SJSA1 (cell line): ENCODE results near the gene ATP10A. TPM values are rescaled to one million over a fixed set of nuclear protein-coding genes. Genes with fewer than 3 reads are reported as not detected.
"Not testable (repeated sequence)": the region's sequence is repeated elsewhere in the genome, so short reads cannot be mapped to it uniquely, and the experiment has no call there.

ENCODE experiments used
- DNase-seq, 2 experiments: peaks; one replicate each; pipeline ENCODE4 v3.0.0-alpha.2; 2015 to 2020; ENCODE audit warnings: low spot score in 2 of 2, low read depth in 1 of 2
- H3K27ac ChIP-seq: fragments of 250-450 bp; sonication (Bioruptor Pico); 2 replicates; pipeline ENCODE4 v1.5.1; 2020; ENCODE audit warnings: mild to moderate bottlenecking, moderate library complexity
- H3K27me3 ChIP-seq: fragments of 250-450 bp; sonication (Bioruptor Pico); replicated peaks from 2 replicates; pipeline ENCODE4 v1.5.1; 2020; ENCODE audit warnings: mild to moderate bottlenecking, moderate library complexity
- H3K36me3 ChIP-seq: fragments of 250-450 bp; sonication (Bioruptor Pico); 2 replicates; pipeline ENCODE4 v1.5.1; 2020; ENCODE audit warnings: mild to moderate bottlenecking
- H3K4me1 ChIP-seq: fragments of 250-450 bp; sonication (Bioruptor Pico); replicated peaks from 2 replicates; pipeline ENCODE4 v1.6.1; 2021; ENCODE audit warnings: mild to moderate bottlenecking
- H3K4me3 ChIP-seq: fragments of 250-450 bp; sonication (Bioruptor Pico); 2 replicates; pipeline ENCODE4 v1.5.1; 2020; ENCODE audit warnings: mild to moderate bottlenecking
- H3K9me3 ChIP-seq: fragments of 250-450 bp; sonication (Bioruptor Pico); replicated peaks from 2 replicates; pipeline ENCODE4 v1.5.1; 2020; ENCODE audit warnings: mild to moderate bottlenecking
- total RNA-seq: library from RNA; depleted of rRNA; stranded (reverse); fragments of >200 nt; shearing (Covaris generic); gene quantifications from 2 replicates; pipeline ENCODE4 v1.2.3, GENCODE V29; 2014

Gene ATP10A
- total RNA-seq, 1 experiment from 2014 or later = 31.3 TPM

DNA sequence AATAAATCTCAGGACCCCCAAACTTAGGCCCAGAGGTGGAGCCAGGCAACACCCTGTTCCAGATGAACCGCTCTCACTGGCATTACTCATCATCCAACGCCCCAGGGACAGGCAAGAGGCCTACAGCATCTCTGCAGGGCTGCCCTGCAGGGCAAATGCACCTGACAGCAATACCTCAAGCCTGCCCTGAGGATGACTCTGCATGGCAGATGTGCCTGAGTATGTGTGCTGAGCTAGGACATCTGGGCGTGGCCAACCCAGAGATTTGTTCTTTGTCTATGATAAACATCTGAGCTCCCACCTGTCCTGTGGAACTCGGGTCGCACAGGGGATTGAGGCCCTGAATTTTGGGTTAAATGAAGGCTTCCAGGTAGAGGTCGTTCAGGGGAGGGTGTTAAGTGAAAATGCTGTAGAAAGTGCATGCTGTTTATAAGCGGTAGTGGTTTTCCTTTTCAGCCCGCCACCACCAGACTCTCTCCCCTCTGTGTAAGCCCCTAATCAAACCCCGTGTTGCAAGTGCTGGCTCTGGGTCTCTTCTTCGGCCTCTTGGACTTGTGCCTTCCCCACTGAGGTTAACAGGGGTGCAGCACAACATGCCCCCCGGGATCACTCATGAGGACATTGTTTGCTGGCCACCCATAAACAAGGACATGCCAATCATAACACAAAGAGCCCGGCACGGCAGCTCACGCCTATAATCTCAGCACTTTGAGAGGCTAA, 92.3 kb downstream of the ATP10A start:
- H3K27me3 ChIP-seq = no peaks in the 10 kb centered on the region
- H3K4me3 ChIP-seq = no peak overlapping the region
- H3K4me1 ChIP-seq = peaks cover 34% of the 10 kb centered on the region
- peaks cover 19% of the 10 kb centered on the region for H3K36me3 ChIP-seq
- DNase-seq = peak; percentile 48 to 49
- peak overlapping the region; percentile 22 for H3K27ac ChIP-seq
- no peaks in the 10 kb centered on the region for H3K9me3 ChIP-seq

DNA sequence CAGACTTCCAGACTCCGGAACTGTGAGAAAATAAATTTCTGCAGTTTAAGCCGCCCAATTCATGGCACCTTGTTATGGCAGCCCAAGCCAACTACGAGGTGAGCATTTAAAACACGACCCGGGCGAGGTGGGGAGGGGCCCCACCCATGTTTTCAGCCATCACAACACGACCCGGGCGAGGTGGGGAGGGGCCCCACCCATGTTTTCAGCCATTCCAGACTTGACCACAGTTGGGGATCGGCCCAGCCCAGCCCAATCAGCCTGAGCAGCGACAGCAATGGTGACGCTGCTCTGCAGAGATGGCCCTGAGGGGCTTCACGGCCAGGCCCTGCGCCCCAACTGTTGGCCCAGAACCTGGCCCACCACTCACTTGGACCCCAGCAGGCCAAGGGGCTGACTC, 93.1 kb downstream of the ATP10A start:
- DNase-seq = peak in 1 of 2 experiments; percentile 31
- Histone ChIP-seq H3K4me3 (no peak overlapping the region), H3K36me3 (peaks cover 25% of the 10 kb centered on the region), H3K9me3 (no peaks in the 10 kb centered on the region), H3K27me3 (no peaks in the 10 kb centered on the region), H3K4me1 (peaks cover 27% of the 10 kb centered on the region), H3K27ac (no peak overlapping the region)

DNA sequence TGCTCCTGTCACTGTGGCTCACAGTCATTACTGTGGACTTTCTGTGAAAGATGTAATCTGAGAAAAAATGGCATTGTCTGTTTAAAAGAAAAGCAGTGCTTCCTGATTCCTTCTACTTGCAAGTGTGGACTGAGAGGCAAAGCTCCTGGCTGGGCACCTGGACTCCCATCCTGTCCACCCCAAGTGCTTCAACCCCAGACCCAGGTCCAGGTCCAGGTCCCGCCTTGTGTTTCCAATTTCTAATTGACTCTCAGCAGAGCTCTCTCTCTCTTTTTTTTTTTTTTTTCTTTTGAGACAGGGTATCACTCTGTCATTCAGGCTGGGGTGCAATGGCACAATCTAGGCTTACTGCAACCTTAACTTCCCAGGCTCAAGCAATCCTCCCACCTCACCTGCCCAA, 94.9 kb downstream of the ATP10A start:
- no peaks in the 10 kb centered on the region for H3K9me3 ChIP-seq
- no peak overlapping the region for H3K4me3 ChIP-seq
- H3K4me1 ChIP-seq = peaks cover 17% of the 10 kb centered on the region
- no peak for DNase-seq
- no peak overlapping the region for H3K27ac ChIP-seq
- peaks cover 25% of the 10 kb centered on the region for H3K36me3 ChIP-seq
- no peaks in the 10 kb centered on the region for H3K27me3 ChIP-seq

DNA sequence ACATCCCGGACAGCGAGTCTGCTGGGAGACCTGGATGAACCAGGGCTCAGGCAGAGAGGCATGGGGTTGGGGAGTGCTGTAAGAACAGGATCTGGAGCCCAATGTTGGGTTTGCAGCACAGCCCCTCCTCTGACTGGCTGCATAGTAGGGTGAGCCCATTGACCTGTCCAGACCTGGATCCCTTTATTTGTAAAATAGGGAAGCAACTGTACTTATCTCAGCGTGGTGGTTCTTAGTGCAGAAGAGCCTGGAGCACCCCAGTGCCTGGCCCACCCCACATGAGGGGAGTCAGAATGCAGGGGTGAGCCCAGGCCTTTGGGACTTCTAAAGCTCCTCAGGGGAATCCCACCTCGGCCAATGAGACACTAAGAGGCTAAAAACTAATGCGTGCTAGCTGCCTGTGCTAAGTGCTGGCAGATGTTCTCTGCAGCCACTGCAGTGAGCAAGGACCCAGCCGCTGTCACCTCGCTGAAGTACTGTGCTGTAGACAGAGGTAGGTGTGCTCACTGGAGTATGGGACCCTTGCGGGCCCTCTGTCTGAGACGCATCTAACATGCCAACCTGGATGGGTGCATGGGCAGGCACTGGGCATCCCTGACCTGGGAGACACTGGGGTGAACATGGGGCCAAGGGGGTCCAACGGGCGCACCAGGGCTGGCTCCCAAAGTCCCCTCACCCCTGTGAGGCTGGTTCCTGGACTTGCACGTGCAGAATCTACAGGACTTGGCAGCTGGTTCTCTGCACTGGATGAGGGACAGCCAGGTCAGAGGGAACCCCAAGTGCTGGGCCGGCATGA, 95.6 kb downstream of the ATP10A start:
- Histone ChIP-seq H3K36me3 (peaks cover 19% of the 10 kb centered on the region), H3K4me1 (peaks cover 17% of the 10 kb centered on the region), H3K27ac (no peak overlapping the region), H3K4me3 (no peak overlapping the region), H3K9me3 (no peaks in the 10 kb centered on the region), H3K27me3 (no peaks in the 10 kb centered on the region)
- peak in 1 of 2 experiments; percentile 34 for DNase-seq

DNA sequence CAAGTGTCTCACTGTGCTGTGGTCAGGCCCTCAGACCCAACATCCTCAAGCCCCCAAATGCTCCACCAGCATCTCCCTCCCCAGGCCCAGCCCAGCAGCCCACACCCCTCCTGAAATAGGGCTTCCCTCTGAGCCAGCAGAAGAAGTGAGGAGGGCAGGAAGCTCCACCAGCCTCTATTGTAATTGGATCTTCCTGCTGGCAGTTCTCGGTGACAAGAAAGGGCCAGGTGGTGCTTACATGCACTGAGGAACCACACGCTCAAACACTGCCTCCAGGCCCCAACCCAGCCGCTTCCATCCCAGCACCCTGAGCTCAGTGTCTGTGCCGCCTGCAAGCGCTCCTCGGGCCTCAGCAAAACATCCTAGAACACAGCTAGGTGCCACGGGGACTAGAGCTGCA, 96.7 kb downstream of the ATP10A start:
- peaks cover 19% of the 10 kb centered on the region for H3K36me3 ChIP-seq
- no peaks in the 10 kb centered on the region for H3K27me3 ChIP-seq
- H3K4me3 ChIP-seq = no peak overlapping the region
- H3K4me1 ChIP-seq = peaks cover 18% of the 10 kb centered on the region
- peak in 1 of 2 experiments; percentile 21 for DNase-seq
- no peaks in the 10 kb centered on the region for H3K9me3 ChIP-seq
- H3K27ac ChIP-seq = no peak overlapping the region

DNA sequence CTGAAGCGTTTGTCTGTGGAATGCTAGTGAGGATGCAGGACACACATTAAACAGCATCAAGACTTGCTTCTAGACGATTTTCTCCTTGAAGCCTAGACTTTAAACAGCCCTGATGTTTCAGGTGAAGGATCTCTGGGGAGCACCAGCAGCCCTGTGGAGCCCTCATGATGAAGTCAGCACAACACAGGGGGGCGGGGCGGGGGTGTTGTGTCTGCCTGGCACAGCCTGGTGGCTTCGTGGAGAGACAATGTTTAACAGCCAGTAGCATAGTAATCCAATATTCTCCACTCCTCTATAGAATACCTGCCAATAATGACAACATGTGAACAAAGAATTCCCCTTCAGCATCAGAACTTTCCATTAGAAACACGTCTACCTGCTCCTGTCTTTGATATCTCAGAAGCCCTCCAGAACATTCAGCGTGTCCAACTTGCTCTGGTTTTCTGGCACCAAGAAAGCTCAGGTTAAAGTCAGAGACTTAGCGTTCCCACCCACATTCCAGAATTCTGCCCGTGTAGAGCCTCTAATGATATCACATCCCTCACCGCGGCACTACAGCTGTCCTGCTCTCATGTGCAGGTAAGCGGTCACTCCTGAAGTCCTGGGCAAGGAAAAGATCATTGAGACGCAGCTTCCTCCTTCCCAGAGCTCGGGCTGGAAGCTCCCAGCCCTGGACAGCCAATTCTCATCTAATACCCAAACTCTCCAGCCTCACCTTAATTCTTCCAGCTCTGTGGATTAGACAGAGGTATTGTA, 98.0 kb downstream of the ATP10A start:
- H3K36me3 ChIP-seq = peaks cover 13% of the 10 kb centered on the region
- H3K9me3 ChIP-seq = no peaks in the 10 kb centered on the region
- no peaks in the 10 kb centered on the region for H3K27me3 ChIP-seq
- peaks cover 8% of the 10 kb centered on the region; the same call in 1 of the 2 replicates for H3K4me1 ChIP-seq
- DNase-seq = peak in 1 of 2 experiments; percentile 35
- H3K27ac ChIP-seq = no peak overlapping the region
- no peak overlapping the region for H3K4me3 ChIP-seq

DNA sequence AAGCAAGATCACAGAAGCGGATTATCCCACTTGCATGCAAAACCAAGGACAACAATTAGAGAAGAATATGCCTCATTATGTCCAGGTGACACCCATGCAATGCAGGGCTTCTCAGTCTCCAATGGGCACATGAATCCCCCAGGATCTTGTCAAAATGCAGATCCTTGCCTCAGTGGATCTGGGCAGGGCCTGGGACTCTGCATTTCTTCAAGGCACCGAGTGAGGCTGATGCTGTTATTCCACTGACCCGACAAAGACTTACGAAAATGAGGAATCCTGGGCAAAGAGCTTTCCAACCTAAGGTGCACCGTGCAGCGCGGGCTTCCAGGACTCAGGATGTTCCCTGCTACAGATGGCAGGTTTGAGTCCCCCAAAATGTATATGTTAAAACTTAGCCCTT, 99.2 kb downstream of the ATP10A start:
- no peaks in the 10 kb centered on the region for H3K27me3 ChIP-seq
- peaks cover 8% of the 10 kb centered on the region; the same call in 1 of the 2 replicates for H3K4me1 ChIP-seq
- peaks cover 13% of the 10 kb centered on the region for H3K36me3 ChIP-seq
- no peak overlapping the region for H3K27ac ChIP-seq
- no peak overlapping the region for H3K4me3 ChIP-seq
- H3K9me3 ChIP-seq = no peaks in the 10 kb centered on the region
- DNase-seq = peak in 1 of 2 experiments; percentile 16

DNA sequence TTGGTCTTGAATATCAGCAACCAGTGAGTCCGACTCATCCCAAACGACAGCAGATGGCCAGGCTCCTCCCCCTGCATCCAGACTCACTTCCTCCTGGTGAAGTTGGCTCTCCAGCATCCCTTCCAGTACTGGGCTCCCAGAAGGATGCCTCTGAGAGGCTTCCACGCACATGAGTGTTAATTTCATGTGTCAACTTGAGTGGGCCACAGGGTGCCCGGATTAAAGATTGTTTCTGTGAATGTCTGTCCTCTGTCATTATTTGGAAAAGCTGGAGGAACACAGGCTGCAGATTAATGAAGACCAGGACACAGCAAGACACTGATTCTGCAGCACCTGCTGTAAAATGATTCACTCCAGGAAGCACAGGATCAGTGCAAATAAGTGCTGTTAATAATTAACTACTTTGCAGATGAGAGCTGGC, 99.8 kb downstream of the ATP10A start:
- H3K4me1 ChIP-seq = peaks cover 8% of the 10 kb centered on the region; the same call in 1 of the 2 replicates
- no peak overlapping the region for H3K4me3 ChIP-seq
- H3K27me3 ChIP-seq = no peaks in the 10 kb centered on the region
- peaks cover 13% of the 10 kb centered on the region for H3K36me3 ChIP-seq
- no peak overlapping the region for H3K27ac ChIP-seq
- DNase-seq = peak in 1 of 2 experiments; percentile 32
- H3K9me3 ChIP-seq = no peaks in the 10 kb centered on the region

DNA sequence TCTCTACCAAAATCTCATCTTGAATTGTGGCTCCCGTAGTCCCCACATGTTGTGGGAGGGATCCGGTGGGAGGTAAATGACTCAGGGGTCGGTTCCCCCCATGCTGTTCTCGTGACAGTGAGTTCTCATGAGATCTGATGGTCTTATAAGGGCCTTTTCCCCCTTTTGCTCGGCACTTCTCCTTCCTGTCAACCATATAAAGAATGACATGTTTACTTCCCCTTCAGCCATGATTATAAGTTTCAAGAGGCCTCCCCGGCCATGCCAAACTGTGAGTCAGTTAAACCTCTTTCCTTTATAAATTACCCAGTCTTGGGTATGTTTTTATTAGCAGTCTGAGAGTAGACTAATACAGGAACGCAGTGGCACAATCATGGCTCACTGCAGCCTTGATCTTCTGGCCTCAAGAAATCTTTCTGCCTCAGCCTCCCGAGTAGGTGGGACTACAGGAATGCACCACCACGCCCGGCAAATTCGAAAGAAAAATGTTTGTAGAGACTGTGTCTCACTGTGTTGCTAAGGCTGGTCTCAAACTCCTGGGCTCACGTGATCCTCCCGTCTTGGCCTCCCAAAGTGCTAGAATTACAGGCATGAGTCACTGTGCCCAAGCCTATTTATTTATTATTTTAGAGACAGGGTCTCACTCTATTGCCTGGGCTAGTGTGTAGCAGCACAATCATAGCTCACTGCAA, 101.0 kb downstream of the ATP10A start:
- DNase-seq = peak; percentile 24 to 42
- Histone ChIP-seq H3K27me3 (no peaks in the 10 kb centered on the region), H3K4me1 (peaks cover 8% of the 10 kb centered on the region; the same call in 1 of the 2 replicates), H3K27ac (no peak overlapping the region; the same call in 1 of the 2 replicates), H3K36me3 (peaks cover 13% of the 10 kb centered on the region), H3K4me3 (no peak overlapping the region), H3K9me3 (no peaks in the 10 kb centered on the region)

DNA sequence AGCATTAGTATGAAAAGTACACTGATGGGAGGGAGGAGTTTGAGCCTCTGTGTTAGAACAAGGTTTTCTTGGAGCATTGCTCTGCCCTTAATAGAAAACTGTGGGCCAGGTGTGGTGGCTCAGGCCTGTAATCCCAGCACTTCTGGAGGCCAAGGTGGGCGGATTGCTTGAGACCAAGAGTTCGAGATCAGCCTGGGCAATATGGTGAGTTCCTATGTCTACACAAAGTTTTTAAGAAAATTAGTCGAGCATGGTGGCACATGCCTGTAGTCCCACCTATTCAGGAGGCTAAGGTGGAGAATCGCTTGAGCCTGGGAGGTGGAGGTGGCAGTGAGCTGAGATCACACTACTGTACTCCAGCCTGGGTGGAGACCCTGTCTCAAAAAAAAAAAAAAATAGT, 103.7 kb downstream of the ATP10A start:
- no peaks in the 10 kb centered on the region for H3K9me3 ChIP-seq
- no peak overlapping the region for H3K27ac ChIP-seq
- no peaks in the 10 kb centered on the region for H3K27me3 ChIP-seq
- DNase-seq = no peak
- peaks cover 8% of the 10 kb centered on the region; the same call in 1 of the 2 replicates for H3K4me1 ChIP-seq
- H3K4me3 ChIP-seq = no peak overlapping the region
- H3K36me3 ChIP-seq = no peaks in the 10 kb centered on the region; the same call in 1 of the 2 replicates

DNA sequence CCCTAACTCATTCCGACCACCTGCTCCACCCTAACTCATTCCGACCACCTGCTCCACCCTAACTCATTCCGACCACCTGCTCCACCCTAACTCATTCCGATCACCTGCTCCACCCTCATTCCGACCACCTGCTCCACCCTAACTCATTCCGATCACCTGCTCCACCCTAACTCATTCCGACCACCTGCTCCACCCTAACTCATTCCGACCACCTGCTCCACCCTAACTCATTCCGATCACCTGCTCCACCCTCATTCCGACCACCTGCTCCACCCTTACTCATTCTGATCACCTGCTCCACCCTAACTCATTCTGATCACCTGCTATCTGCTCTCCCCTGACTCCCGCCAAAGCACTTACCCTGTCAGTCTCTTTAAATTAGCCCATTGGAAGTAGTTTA, 104.5 kb downstream of the ATP10A start:
- peak in 1 of 2 experiments; percentile 16 for DNase-seq
- H3K4me1 ChIP-seq = not testable (repeated sequence)

DNA sequence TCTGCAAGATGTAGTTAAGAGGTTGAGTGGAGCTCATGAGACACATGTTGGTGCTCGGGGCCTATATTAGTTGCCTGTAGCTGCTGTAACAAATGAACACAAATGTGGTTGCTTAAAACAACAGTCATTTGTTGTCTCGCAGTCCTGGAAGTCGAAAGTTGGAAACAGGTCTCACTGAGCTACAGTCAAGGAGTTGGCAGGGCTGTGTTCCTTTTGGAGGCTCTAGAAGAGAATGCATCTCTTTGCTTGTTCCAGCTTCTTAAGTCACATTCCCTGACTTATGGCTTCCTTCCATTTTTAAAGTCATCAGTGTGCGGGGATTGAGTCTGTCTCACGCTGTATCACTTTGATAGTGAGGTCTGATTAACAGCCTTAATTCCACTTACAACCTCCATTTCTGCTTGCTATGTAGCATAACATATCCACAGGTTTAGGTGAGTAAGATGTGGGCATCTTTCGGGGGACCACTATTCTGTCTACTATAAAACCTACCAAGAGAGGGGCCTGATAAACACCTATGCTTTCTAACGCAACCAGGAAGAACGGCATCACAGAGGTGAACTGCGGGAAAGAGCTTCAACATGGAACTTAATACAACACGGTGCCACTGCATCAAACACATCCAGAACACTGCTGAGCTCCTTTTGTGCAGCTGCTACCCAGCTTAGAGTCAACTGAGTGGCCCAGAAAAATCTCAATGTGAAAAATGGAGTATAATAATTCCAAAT, 119.4 kb downstream of the ATP10A start:
- H3K36me3 ChIP-seq = peaks cover 6% of the 10 kb centered on the region; the same call in 1 of the 2 replicates
- no peak overlapping the region for H3K4me3 ChIP-seq
- H3K27me3 ChIP-seq = no peaks in the 10 kb centered on the region
- peaks cover under 1% of the 10 kb centered on the region for H3K4me1 ChIP-seq
- no peaks in the 10 kb centered on the region for H3K9me3 ChIP-seq
- H3K27ac ChIP-seq = no peak overlapping the region
- no peak for DNase-seq

More for the DNA sequence above, 104.5 kb downstream of the ATP10A start:
- H3K27me3 ChIP-seq, H3K36me3 ChIP-seq, H3K4me3 ChIP-seq, H3K27ac ChIP-seq, H3K9me3 ChIP-seq: not testable (repeated sequence)
